Measurements from ENCODE around the gene PKHD1.

GRCh38 chr6:51768087-51768486, 319.3 kb downstream of the PKHD1 start:
- TF ChIP-seq CTCF (IDR thresholded peaks at IDR 0.05) = no peak
- TF ChIP-seq POLR2A (IDR thresholded peaks at IDR 0.05) = no peak
